Raji (cell line): Measurements from ENCODE around the gene DNAJC1.

Source experiments
- POLR2A ChIP-seq: IDR thresholded peaks from 2 replicates; pipeline ENCODE4 v1.6.1; 2011; ENCODE audit warnings: low read depth, low read length, control low read depth; ENCODE audit not compliant: insufficient read depth

DNAJC1 gene

DNA sequence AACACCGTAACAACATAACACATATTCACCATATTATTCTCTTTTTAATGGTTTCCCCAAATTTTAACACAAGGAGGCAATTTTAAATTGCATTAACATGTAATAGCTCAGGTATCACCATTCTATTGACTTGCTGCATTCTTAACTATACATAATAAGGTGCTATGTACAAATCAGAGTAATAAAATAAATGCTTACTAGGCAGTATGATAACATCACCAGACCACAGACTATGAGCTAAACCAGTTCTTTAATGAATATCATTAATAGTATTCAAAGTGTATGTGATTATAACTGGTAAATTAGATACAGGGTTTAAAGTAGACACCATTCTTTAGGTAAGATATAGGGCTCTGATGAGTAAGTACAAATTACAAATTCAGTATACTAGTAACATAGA lies 226.6 kb downstream of the DNAJC1 start:
- TF ChIP-seq POLR2A, result no peak

DNA sequence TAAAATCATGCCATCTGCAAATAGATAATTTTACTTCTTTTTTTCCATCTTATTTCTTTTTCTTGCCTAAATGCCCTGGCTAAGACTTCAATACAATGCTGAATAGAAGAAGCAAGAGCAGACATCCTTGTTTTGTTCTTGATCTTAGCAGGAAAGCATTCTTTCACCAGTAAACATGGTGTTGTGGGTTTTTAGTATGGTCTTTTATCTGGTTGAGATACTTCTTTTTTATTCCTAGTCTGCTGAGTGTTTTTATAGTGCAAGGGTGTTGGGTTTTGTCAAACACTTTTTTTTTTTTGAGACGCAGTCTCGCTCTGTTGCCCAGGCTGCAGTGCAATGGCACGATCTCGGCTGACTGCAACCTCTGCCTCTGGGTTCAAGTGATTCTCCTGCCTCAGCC lies 232.3 kb downstream of the DNAJC1 start:
- TF ChIP-seq POLR2A, result no peak

- TF ChIP-seq POLR2A, result no peak
These were observed 234.5 kb downstream of the DNAJC1 start for GRCh38 chr10:21769041-21769440.

DNA sequence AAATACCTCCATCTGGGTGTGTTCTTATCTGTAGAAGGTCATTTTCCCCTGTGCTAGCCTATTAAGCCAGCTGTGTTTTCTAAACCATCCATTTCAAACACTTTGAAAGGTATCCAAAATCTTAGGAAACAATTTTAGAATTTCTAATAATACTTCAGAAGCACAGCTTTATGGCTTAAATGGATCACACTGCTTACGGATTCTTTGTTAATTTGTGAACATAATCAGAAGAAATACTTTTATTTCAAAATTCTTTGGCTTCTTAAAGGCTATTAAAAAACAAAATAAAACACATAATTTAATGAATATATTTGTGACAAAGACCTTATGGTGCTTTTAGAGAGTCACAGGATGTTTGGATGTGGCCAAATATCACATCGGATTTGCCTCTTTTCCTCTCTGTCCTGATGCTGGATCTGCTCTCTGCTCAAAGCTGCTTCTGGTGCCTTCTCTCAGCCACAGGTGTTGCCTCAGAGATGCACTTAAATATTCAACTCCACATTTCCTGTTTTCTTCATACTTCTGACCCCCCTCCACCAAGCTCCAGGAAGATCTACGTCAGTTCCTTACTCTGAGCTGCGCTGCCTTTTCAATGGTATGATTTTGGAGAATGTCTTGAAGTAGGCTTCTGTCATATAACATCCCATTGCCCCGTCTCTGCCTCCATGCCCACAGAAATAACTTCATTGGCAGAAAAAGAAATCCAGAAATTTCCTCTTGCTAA lies 238.9 kb downstream of the DNAJC1 start:
- TF ChIP-seq POLR2A, result no peak

- TF ChIP-seq POLR2A, result no peak
These were observed 243.2 kb downstream of the DNAJC1 start for GRCh38 chr10:21760332-21760731.

DNA sequence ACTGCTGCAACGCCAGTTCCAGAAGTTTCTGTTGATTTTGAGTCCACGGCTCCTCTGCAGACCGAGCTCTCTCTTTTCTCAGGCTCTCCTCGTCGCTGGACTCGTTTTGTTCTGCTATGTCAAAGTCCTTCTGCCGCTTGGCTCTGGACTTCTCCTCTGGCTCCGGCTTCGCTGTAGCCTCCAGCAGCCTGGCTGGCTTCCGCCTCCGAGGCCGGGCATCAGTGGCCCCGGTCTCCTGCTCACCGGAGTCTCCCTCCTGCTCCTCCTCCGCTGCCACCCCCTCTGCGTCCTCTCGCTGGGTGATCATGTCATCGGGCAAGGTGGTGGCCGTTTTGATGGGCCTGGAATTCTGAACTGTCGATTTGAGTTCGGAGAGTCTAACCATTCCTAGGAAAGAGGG lies 244.3 kb downstream of the DNAJC1 start:
- TF ChIP-seq POLR2A, result no peak

DNA sequence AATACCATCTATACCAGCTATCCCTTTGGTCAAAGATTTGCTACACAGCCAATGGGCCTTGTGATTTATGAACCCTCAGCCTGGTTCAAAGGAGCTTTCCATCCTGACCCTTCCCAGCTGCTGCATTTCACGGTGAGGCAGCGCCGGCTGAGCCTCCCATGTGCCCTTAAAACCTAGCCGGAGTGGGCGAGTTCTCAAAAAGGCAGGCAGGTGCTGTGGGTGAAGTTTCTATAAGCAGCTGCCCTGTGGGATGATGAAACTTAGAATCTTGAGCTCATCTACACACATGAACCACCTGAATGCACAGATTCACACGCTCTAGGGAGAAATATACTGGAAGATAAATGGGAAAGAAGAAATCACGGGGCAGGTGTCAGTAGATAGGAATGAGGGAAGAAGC lies 244.8 kb downstream of the DNAJC1 start:
- no peak for TF ChIP-seq POLR2A

- TF ChIP-seq POLR2A, result no peak
These were observed 245.3 kb downstream of the DNAJC1 start for GRCh38 chr10:21758239-21758638.

DNA sequence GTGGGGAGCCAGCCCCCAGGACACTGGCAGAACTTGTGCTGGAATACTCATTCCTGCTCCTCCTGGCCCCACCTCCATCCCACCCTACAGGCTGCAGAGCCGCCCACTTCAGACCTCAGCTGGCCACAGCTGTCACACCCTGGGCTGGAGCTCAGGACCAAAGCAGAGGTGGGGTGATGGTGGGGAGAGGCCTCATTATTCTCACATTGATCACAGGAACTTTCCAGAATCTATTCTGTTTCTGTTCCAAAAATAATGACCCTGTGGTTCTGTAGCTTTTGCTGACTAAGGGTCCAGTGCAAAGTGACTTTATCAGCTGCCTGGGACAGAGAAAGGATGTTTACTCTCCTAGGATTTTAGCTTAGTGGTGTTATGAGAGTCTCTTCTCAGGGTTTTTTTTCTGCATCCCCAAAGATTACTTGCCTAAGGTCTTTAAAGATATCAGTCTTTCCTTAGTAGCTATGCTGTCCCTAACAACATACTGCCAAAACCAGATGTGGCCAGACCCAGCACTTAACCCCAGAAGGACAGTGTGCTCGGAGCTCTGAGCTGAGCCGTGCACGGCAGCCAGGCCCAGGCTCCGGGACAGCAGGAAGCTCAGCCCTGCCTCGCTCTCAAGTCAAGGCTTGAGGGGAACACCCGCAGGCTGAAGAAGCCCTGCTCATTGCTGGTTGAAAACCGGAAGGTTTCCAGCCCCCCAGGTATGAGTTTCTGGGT lies 246.2 kb downstream of the DNAJC1 start:
- TF ChIP-seq POLR2A, result no peak

GRCh38 chr10:21756707-21757106 lies 246.8 kb downstream of the DNAJC1 start:
- no peak for TF ChIP-seq POLR2A

DNA sequence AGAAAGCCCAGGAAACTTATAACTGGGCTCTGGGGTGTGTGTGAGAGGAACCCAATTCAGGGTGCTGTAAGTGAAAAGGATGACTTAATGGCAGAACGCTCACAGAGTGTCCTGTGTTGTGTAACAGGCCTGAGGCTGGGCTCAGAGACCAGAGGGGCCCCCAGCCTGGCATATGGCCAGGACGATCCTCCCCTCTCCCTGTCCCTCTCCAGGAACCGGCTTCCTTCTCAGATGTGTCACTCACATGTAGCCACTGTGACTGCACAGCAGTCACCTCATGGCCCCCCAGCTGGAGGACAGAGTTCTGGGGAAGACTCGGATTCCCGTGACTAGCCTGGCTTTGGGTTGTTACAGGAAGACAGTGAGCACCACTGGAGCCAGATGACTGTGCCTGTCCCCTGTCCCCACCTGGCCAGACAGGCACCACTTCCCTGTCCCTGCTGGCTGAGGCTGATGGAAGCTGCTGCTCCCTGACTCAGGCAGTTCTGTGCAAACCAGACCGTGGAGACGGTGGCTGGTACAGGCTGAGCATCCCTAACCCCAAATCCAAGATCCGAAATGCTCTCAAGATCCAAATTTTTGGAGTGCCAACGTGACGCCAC lies 249.0 kb downstream of the DNAJC1 start:
- TF ChIP-seq POLR2A, result no peak

DNA sequence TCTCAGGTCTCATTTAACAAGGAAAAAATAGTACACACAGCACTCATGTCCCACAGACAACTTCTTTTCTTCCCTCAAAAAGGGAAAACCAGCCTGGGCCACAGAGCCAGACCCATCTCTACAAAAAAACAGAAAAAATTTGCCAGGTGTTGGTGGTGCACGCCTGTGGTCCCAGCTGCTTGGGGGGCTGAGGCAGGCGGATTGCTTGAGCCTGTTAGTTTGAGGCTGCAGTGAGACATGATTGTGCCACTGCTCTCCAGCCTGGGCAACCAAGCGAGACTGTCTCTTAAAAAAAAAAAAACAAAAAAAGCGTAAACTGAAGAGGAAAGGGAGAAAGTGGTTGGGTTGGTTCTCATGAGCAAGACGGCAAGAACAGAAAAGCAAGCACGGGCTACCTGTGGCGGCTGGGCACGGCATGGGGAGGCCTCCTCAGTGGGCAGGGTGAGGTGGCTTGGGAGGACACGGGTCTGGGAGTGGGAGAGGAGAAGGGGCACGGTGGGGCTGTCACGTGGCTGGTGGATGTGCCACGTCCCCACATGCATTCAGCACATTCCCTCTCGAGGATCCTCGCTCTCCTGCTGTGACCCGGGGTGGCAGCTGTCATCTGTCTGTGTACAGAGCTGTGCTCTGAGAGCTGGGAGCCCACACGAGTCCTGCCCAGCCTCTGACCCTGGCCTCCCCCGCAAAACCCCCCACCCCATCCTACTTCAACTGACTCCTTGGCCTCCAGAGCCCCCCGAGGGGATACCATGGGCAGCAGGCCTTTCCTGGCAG lies 249.8 kb downstream of the DNAJC1 start:
- TF ChIP-seq POLR2A, result no peak

GRCh38 chr10:21751341-21752310 lies 251.9 kb downstream of the DNAJC1 start:
- no peak for TF ChIP-seq POLR2A

GRCh38 chr10:21750424-21750823 lies 253.1 kb downstream of the DNAJC1 start:
- TF ChIP-seq POLR2A, result no peak

DNA sequence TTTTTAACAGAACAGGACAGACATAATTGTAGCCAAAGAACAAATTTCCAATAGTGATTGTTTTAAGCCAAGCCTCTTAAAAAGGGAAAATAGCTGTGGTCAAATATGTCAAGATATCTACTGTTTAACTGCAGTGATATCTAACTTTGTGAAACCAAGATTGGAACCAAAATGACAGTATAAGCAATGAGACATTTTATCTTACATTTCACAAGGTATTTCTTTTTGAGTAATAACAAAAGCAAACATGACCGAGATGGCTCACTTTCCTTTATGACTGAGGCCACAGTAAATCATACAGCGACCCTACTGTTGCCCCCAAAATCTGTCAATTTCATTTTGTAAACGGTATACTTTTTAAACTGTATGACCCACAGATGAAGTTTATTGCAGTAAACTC lies 253.7 kb downstream of the DNAJC1 start:
- TF ChIP-seq POLR2A, result no peak

GRCh38 chr10:21747809-21748208 lies 255.7 kb downstream of the DNAJC1 start:
- no peak for TF ChIP-seq POLR2A
